Type B pancreatic cell (in vitro differentiated cells): ENCODE data around the gene UBTD2. TPM values are rescaled to one million over a fixed set of nuclear protein-coding genes. Genes with fewer than 3 reads are reported as not detected.

ENCODE experiments used
- DNase-seq: peaks from one replicate; pipeline ENCODE4 v3.0.0; 2021; ENCODE audit warnings: mixed read lengths; ENCODE audit not compliant: unreplicated experiment; ENCODE audit errors: extremely low spot score
- H3K27ac Mint-ChIP-seq: 2 replicates; pipeline ENCODE4 v1.8.0; 2021; ENCODE audit warnings: mild to moderate bottlenecking, mixed read lengths
- H3K27me3 Mint-ChIP-seq: 2 replicates; pipeline ENCODE4 v1.8.0; 2021; ENCODE audit warnings: mixed read lengths
- H3K36me3 Mint-ChIP-seq: 2 replicates; pipeline ENCODE4 v1.8.0; 2021; ENCODE audit warnings: mixed read lengths
- H3K4me1 Mint-ChIP-seq: one replicate; pipeline ENCODE4 v1.8.0; 2021; ENCODE audit warnings: mixed read lengths; ENCODE audit not compliant: unreplicated experiment
- H3K4me3 Mint-ChIP-seq: 2 replicates; pipeline ENCODE4 v1.8.0; 2021; ENCODE audit warnings: mild to moderate bottlenecking, mixed read lengths
- H3K9me3 Mint-ChIP-seq: 2 replicates; pipeline ENCODE4 v1.8.0; 2021; ENCODE audit warnings: mixed read lengths
- CTCF ChIP-seq: fragments of 200-600 bp; sonication (generic); conservative IDR thresholded peaks from 2 replicates; pipeline ENCODE4 v1.5.0; 2021; ENCODE audit warnings: antibody characterized with exemption, mild to moderate bottlenecking
- total RNA-seq: library from RNA; stranded (reverse); gene quantifications from 2 replicates; pipeline ENCODE4 v1.2.1, GENCODE V29; 2021; ENCODE audit warnings: low replicate concordance

The UBTD2 gene
- total RNA-seq, 1 donor from 2014 or later: 47.2 TPM

DNA sequence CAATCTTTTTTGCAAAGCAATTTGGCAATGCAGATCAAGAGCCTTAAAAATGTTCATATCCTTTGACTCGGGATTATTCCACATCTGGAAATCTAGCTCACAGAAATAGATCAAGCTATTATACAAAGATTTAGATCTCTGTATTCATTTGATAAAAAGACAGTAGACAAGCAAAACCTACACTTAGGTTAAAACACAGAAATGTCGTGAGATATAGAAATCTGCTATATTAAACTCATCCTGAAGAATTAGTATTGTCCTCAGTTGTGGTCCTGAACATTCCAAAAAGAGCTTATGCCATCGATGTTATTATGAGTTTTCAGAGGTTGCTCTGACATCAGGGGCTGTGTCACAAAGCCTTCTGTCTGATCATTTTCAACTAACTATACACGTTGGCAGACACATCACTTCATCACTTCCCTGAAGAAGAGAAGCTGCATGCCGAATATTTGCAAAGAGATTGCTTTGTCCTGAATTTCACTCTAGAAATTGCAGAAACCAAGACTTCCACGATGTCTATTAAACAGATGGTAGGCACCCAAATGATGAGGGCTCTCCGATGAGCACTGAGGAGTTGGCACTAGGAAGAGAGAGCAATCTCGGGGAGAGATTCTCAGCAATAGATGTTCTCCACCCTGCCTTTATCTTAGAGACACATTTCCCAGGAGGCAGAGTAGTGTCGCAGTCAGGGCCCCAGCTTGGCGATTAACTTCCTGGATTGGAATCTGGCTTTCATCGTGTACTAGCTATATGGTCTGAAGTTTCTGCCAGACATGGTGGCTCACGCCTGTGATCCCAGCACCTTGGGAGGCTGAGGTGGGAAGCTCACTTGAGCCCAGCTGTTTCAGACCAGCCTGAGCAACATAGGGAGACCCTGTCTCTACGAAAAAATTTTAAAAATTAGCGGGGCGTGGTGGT is 1.9 kb upstream of the UBTD2 start:
- H3K4me3 Mint-ChIP-seq: peak overlapping the region; percentile 94
- no peak for DNase-seq

DNA sequence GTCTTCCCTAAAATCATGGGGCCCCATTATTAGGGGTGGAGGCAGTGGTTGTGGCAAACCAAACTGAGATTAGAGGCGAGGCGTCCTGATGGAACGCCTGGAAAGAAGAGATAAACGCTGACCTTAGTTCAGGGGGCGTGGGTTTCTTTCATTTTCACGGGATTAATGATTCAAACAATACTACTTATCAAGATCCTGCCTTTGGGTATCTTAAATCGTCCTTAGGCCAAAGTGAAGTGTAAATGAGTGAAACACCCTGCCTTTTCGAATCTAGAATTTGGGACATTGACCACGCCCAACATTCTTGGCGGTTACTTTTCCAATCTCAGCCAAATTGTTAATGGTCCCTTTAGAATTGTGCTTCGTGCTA is 1.0 kb upstream of the UBTD2 start:
- TF ChIP-seq CTCF: no peak
- no peak for DNase-seq
- Mint-ChIP-seq H3K27me3 (no peaks in the 10 kb centered on the region), H3K4me1 (peaks cover 18% of the 10 kb centered on the region), H3K9me3 (no peaks in the 10 kb centered on the region), H3K4me3 (peak overlapping the region; percentile 94), H3K36me3 (peaks cover 2% of the 10 kb centered on the region), H3K27ac (peak overlapping the region; percentile 86)

More for the DNA sequence above, 1.9 kb upstream of the UBTD2 start:
- no peaks in the 10 kb centered on the region for H3K9me3 Mint-ChIP-seq
- no peak for TF ChIP-seq CTCF
- peaks cover 18% of the 10 kb centered on the region for H3K4me1 Mint-ChIP-seq
- peak overlapping the region; percentile 86 for H3K27ac Mint-ChIP-seq
- no peaks in the 10 kb centered on the region for H3K36me3 Mint-ChIP-seq
- H3K27me3 Mint-ChIP-seq: no peaks in the 10 kb centered on the region

DNA sequence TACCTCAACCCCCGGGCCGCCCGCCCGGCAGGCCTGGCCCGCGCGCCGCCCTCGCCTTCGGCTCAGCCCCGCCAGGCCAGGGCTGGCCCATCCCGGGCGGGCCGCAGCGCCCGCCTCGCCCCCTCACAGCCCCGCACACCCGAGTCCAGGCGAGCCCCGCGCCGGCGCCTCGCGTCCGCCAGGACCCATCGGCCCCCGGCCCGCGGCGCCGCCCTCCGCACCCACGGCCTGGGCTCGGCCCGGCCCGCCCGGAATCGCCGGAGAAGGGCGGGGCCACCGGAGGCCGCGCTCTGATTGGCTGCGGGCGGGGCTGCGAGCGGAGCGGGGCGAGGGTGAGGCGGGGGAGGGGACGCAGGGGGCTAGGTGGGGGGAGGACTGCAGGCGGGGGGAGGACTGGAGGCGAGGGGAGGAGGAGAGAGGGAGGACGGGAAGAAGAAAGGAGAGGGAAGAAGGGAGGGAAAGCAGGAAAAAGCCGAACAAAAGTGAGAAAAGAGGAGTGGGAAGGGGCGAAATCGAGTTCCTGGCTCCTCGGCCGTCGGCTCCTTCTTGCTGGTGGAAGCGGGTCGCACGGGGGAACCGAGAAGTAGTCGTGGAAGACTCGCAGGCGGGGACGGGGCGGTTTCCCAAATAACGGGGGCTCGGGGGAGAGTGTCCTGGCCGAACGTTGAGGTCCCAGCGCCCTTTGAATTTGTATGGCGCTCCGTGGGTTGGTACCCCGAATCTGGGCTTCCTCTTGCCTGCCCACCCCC is 472 bp upstream of the UBTD2 start:
- Mint-ChIP-seq H3K4me1 (peaks cover 18% of the 10 kb centered on the region), H3K4me3 (peak overlapping the region; percentile 94), H3K27me3 (no peaks in the 10 kb centered on the region), H3K36me3 (peaks cover 6% of the 10 kb centered on the region), H3K27ac (peak overlapping the region; percentile 86), H3K9me3 (no peaks in the 10 kb centered on the region)
- TF ChIP-seq CTCF: no peak
- peak; percentile 92 for DNase-seq

GRCh38 chr5:172282272-172283019 is 1.1 kb downstream of the UBTD2 start:
- TF ChIP-seq CTCF: no peak
- peaks cover 17% of the 10 kb centered on the region for H3K36me3 Mint-ChIP-seq
- H3K27me3 Mint-ChIP-seq: no peaks in the 10 kb centered on the region
- H3K27ac Mint-ChIP-seq: peak overlapping the region; percentile 97
- H3K4me3 Mint-ChIP-seq: peak overlapping the region; percentile 98
- no peaks in the 10 kb centered on the region for H3K9me3 Mint-ChIP-seq
- peaks cover 18% of the 10 kb centered on the region for H3K4me1 Mint-ChIP-seq
- DNase-seq: no peak

DNA sequence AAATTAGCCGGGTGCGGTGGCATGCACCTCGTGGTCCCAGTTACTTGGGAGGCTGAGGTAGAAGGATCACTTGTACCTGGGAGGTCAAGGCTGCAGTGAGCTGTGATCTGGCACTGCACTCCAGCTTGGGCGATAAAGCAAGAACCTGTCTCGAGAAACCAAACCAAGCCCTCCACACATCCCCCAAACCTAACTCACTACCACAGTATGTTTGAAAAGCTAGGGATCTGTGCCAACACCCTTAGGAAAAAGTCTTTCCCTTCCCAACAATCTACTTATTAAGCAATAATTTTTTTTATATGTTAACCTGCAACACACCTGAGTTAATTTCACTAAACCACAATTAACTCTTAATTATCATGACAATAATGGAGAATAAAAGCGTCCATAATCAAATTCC is 2.2 kb downstream of the UBTD2 start:
- no peak for DNase-seq
- H3K36me3 Mint-ChIP-seq: peaks cover 24% of the 10 kb centered on the region
- H3K27ac Mint-ChIP-seq: peak overlapping the region; percentile 97
- no peak for TF ChIP-seq CTCF
- H3K4me1 Mint-ChIP-seq: peaks cover 19% of the 10 kb centered on the region
- no peaks in the 10 kb centered on the region for H3K27me3 Mint-ChIP-seq
- H3K9me3 Mint-ChIP-seq: no peaks in the 10 kb centered on the region
- peak overlapping the region; percentile 98 for H3K4me3 Mint-ChIP-seq
